Adrenal gland (tissue), 12 donors: ENCODE measurements around the gene CCDC174. TPM values are rescaled to one million over a fixed set of nuclear protein-coding genes. Genes with fewer than 3 reads are reported as not detected.

Experiments
- DNase-seq, 7 donors: peaks; one replicate each; pipeline ENCODE4 v3.0.0-alpha.2; 2019 to 2020
- H3K27ac ChIP-seq, 5 donors: fragments of 200-600 bp; sonication (generic) in 4 of 5; 1 replicate in 3 of 5; 2 replicates in 2 of 5; pipeline versions ENCODE4 v1.5.1 to v1.8.0; 2016 to 2020; ENCODE audit warnings: mild to moderate bottlenecking in 1 of 5
- H3K27me3 ChIP-seq: fragments of 200-600 bp; 2 replicates; pipeline ENCODE4 v1.8.0; 2021
- H3K36me3 ChIP-seq, 2 donors: fragments of 200-600 bp; replicated peaks in 1 of 2; 1 replicate in 1 of 2; 2 replicates in 1 of 2; pipeline versions ENCODE4 v1.5.1 to v1.8.0; 2018 to 2022
- H3K4me1 ChIP-seq, 2 donors: fragments of 200-600 bp; replicated peaks in 1 of 2; 1 replicate in 1 of 2; 2 replicates in 1 of 2; pipeline versions ENCODE4 v1.5.1 to v1.8.0; 2018 to 2021
- H3K4me3 ChIP-seq, 4 donors: fragments of 200-600 bp; sonication (generic) in 3 of 4; one replicate each; pipeline ENCODE4 v1.5.1; 2016 to 2018
- H3K9me3 ChIP-seq, 3 donors: fragments of 200-600 bp; sonication (generic) in 1 of 3; replicated peaks in 1 of 3; 1 replicate in 2 of 3; 2 replicates in 1 of 3; pipeline versions ENCODE4 v1.5.1 to v1.8.0; 2016 to 2021
- CTCF ChIP-seq, 6 experiments: fragments of 450-650 bp in 4 of 6; fragments of 200-600 bp in 2 of 6; sonication (generic) in 1 of 6; IDR thresholded peaks; 1 replicate in 5 of 6; 2 replicates in 1 of 6; pipeline versions ENCODE4 v1.5.1 to v1.8.0; 2016 to 2021; ENCODE audit warnings: antibody characterized with exemption in 6 of 6, mild to moderate bottlenecking in 2 of 6, moderate library complexity in 1 of 6
- POLR2A ChIP-seq, 2 donors: fragments of 450-650 bp; IDR thresholded peaks; one replicate each; pipeline ENCODE4 v1.6.1; 2017; ENCODE audit warnings: antibody characterized with exemption in 2 of 2, mild to moderate bottlenecking in 2 of 2, moderate library complexity in 1 of 2
- WGBS, 4 donors: extraction: QIAGEN DNeasy Blood & Tissue Kit in 2 of 4; methylation state at CpG; one replicate each; pipeline versions ENCODE4 v1.1.5 to v1.1.7; 2013 to 2017; 5-methylcytosine and 5-hydroxymethylcytosine counted together
- intact Hi-C, 2 donors: fragments of 100-400 bp; cut with DNase I; formaldehyde crosslinking; loops; one replicate each; pipeline versions ENCODE4 v1.14.1 to v1.15.0; 2022 to 2023
- polyA plus RNA-seq, 3 donors: library from polyadenylated mRNA; stranded (reverse); fragments of 200-250 nt in 2 of 3; fragments of 350-450 nt in 1 of 3; fragmentation: Illumina TruSeq in 1 of 3; extraction: RNeasy Lipid Tissue Mini Kit (QIAGEN cat#74804) in 1 of 3; gene quantifications; one replicate each; pipeline ENCODE4 v1.2.3, GENCODE V29; 2013 to 2014
- total RNA-seq, 9 donors: library from RNA; depleted of rRNA in 4 of 9; stranded (reverse); fragments of >200 nt in 4 of 9; fragments of 120-200 nt in 1 of 9; fragmentation: NEBNext Ultra II Directional in 1 of 9; extraction: Animal tissue kit (Norgen Biotek cat#: 25700) in 1 of 9; gene quantifications; one replicate each; pipeline versions ENCODE4 v1.1.0 to v1.2.4, GENCODE V29; 2013 to 2023
- donor health status: healthy with polysubstance abuse.
- donor health status: Bipolar disorder and iron deficiency.
- donor health status: DM: yes; HTN: yes; CAD: no.
- donor health status: DM: no; HTN: no; CAD: no.
- donor health status: DM: no; HTN: no; CAD: no.
- donor health status: DM: yes; HTN: yes; CAD: no.

The CCDC174 gene
- total and polyA plus RNA-seq, 12 donors: 4.3 to 31.6 (median 20.1) TPM

- intact Hi-C loops: no loop called here
- Histone ChIP-seq H3K27me3 (no peaks in the 10 kb centered on the region), H3K36me3 (peaks cover 0 to 99% of the 10 kb centered on the region in 2 donors), H3K27ac (no peak overlapping the region), H3K9me3 (no peaks in the 10 kb centered on the region), H3K4me3 (no peak overlapping the region), H3K4me1 (no peaks in the 10 kb centered on the region)
- no peak for DNase-seq
- 84 to 91% (median 87%) methylated on average over 5 of the region's 5 CpGs for WGBS, 4 donors
- no peak for TF ChIP-seq CTCF (IDR thresholded peaks at IDR 0.05)
- no peak for TF ChIP-seq POLR2A (IDR thresholded peaks at IDR 0.05)
Observed at GRCh38 chr3:14663396-14664135, 12.0 kb downstream of the CCDC174 start.

- no peak overlapping the region for H3K27ac ChIP-seq
- no peaks in the 10 kb centered on the region for H3K9me3 ChIP-seq
- peaks cover 0 to 100% of the 10 kb centered on the region in 2 donors for H3K36me3 ChIP-seq
- no peaks in the 10 kb centered on the region for H3K4me1 ChIP-seq
- H3K4me3 ChIP-seq: no peak overlapping the region
- no peaks in the 10 kb centered on the region for H3K27me3 ChIP-seq
- no peak for TF ChIP-seq POLR2A (IDR thresholded peaks at IDR 0.05)
- no peak for TF ChIP-seq CTCF (IDR thresholded peaks at IDR 0.05)
- WGBS, 4 donors: 63 to 80% (median 72%) methylated on average over 3 of the region's 3 CpGs
- DNase-seq: no peak
- intact Hi-C loops: no loop called here
Observed at GRCh38 chr3:14664170-14664569, 12.6 kb downstream of the CCDC174 start.

- Histone ChIP-seq H3K27me3 (no peaks in the 10 kb centered on the region), H3K9me3 (no peaks in the 10 kb centered on the region), H3K27ac (no peak overlapping the region), H3K36me3 (peaks cover 0 to 51% of the 10 kb centered on the region in 2 donors), H3K4me1 (peaks cover 0 to 6% of the 10 kb centered on the region in 2 donors), H3K4me3 (no peak overlapping the region)
- 78 to 85% (median 83%) methylated on average over 4 of the region's 4 CpGs for WGBS, 4 donors
- TF ChIP-seq POLR2A (IDR thresholded peaks at IDR 0.05) (no peak), CTCF (IDR thresholded peaks at IDR 0.05) (no peak)
- intact Hi-C loops: loop anchor here (5.0 to 10.0 kb wide), 2 partner anchors 112 to 250 kb away; no protein-coding TSS in a partner anchor
- DNase-seq: no peak
Observed at GRCh38 chr3:14672588-14672987, 21.0 kb downstream of the CCDC174 start.

- Histone ChIP-seq H3K36me3 (peaks cover 0 to 28% of the 10 kb centered on the region in 2 donors), H3K27me3 (no peaks in the 10 kb centered on the region), H3K9me3 (no peaks in the 10 kb centered on the region), H3K27ac (peak within 1 kb of the TSS in 1 of 5 donors; percentile 7), H3K4me3 (no peak within 1 kb of the TSS), H3K4me1 (peaks cover 0 to 13% of the 10 kb centered on the region in 2 donors)
- 75 to 81% (median 79%) methylated on average over 7 of the region's 7 CpGs for WGBS, 4 donors
- TF ChIP-seq CTCF (IDR thresholded peaks at IDR 0.05): no peak
- no peak for DNase-seq
- intact Hi-C loops: loop anchor here (5.0 to 10.0 kb wide), 2 partner anchors 110 to 247 kb away; no protein-coding TSS in a partner anchor
Observed at GRCh38 chr3:14674841-14675240, 23.3 kb downstream of the CCDC174 start, which contains the start of gene C3orf20. TSS of gene C3orf20 (plus strand) at chr3:14675141. CDS start at chr3:14682714, 7,573 bp downstream.
